ACHN (cell line): ENCODE data around the gene PARP11.

ENCODE experiments used
- DNase-seq: peaks from one replicate; pipeline ENCODE4 v3.0.0-alpha.2; 2015
- in situ Hi-C: cut with HindIII; loops from 2 replicates; pipeline ENCODE4 v1.10.0; 2017; ENCODE audit warnings: low sequenced_read_pairs, low pct_ligation_motif_present, low pct_unique_long_range_greater_than_20kb

PARP11 gene

DNA sequence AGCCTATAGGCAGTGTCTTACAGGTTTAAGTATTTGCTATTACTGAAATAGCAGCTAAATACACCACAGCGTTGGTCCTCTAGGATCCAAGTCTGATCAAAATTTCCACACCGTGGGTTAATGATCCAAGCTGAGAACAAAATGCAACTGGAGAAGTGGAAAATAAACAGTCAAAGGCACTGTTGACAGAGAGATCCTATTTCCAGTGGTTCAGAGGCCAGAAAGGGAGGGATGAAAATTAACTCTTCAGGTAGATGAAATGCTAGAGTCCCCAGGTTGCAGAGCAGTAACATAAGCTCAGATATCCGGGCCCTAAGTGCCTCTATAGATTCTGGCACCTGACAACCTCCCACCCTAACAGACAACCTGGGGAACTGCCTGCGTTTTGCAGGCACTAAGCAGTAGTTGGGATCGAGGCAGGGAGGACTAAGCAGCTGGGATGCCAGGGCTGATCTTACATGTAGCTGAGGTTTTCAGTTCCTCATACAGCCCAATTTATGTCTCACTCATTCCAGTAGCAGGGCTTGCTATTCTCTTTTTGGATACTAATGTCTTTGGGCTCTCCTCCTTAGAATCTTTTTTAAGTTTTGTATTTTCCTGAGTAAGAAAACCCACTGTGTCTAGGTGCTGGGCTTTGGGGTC, 77.6 kb downstream of the PARP11 start:
- no peak for DNase-seq
- in situ Hi-C loops = no loop called here

GRCh38 chr12:3795066-3795465, 78.1 kb downstream of the PARP11 start:
- no peak for DNase-seq
- in situ Hi-C loops = no loop called here

DNA sequence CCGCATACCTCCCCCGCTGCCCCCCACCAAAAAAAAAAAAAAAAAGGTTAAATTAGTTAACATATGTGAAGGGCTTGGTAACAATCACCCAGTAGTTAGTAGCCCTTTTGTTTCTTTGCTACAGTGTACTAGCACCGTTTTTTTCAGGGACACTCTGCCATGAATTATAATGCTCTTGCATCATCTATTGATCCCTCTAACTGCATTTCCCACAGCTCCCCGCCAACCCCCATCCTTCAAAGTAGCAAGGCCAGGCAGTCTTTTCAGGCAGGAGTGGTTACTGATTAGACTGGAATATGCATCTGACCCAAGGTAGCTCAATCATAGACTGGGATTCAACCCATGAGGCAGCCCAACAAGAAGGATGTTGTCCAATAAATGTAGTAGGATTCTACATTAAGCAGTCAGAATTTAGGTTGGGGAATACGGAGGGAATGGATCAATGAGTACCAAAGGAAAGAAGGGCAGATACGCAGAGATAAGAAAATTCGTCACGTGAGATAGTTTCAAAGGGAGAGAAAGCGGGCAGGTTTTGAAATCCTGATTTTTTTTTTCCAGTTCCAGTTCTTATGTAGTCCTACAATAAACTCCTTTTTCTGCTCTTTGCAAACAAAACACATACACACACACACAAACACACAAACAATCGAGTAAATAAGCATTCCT, 80.4 kb downstream of the PARP11 start:
- in situ Hi-C loops = no loop called here
- DNase-seq = no peak

DNA sequence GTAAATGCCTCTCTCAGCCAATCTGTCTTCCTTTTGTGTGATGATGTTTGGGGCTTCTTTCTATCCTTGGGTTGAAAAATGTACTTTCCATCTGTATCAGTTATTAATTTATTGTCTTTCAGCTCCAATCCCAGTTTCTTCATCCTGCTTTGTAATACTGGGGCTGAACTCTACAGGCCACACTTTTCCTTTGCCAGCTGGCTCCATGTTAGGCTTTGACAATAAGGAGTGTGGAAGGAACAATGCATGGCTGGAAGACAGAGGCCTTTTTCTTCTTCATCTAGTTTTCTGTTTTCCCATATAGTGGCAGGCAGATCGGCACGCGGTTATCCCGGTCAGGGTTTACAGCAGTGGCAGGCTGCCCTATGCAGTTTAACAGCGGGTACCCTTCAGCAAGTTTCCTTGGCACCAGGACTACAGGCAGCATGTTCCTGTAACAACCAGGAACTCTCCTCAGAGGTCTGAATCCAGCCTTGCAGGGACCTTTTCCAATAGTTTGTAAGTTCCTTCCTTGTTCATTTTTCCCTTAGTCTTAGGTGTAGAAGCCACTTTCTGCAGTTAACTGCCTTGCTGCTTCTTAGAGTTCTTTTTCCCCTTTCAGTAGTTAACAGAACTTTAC, 81.8 kb downstream of the PARP11 start:
- in situ Hi-C loops = no loop called here
- no peak for DNase-seq

DNA sequence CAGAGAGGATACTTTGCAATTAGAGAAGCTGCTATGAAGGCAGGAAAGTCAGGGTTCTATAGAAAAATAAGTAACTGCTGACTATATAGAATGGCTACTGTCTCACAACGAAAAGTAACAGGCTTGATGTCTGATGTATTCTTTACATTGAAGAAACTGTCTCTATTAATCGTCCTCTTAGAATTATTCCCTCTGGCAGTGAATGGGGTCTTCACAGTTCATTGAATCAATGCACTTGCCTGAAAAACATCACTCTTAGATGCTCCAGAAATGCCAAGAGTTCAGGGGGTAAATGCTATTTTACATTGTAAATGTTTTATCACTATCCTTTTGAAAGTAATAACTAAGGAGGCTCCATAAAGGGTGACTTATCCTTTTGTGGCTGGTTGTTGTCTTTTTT, 82.6 kb downstream of the PARP11 start:
- in situ Hi-C loops = no loop called here
- no peak for DNase-seq

DNA sequence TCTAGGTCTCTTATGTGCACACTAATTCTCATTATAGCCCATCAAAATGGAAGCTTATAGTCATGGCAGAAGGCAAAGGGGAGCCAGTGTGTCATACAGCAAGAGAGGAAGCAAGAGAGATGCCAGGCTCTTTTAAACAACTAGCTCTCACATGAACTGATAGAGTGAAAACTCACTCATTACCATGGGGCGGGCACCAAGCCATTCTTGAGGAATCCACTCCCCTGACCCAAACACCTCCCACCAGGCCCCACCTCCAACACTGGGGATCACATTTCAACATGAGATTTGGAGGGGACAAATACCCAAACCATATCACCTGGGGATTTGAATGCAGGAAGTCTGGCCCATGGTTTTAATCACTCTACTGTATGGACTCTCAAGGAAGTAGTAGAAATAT, 83.4 kb downstream of the PARP11 start:
- DNase-seq = no peak
- in situ Hi-C loops = no loop called here

DNA sequence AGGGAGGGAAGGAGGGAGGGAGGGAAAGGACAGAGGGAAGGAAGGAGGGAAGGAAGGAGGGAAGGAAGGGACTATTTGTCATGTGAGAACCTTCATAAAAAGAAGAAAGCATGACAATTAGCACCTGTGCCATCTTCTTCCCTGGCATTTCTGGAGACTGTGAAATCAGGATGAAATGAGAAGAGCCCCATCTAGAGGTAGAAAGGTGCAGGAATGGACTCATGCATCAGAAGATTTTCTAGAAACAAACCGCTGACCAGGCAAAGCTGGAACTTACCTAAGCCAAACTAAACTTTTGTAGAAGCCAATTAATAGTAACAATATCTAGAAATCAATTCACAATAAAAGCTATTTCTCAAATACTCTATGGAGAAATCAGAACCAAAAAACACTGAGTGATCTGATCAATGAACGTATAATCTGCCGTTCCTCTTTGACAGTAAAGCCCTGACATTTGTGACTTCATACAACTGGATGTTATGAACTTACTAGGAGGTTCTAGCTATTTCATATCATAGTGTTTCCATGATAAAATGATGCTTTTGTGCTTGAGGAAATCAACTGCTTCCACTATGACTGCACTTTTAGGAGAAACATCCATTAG, 95.9 kb downstream of the PARP11 start:
- in situ Hi-C loops = no loop called here
- DNase-seq = peak; percentile 69

DNA sequence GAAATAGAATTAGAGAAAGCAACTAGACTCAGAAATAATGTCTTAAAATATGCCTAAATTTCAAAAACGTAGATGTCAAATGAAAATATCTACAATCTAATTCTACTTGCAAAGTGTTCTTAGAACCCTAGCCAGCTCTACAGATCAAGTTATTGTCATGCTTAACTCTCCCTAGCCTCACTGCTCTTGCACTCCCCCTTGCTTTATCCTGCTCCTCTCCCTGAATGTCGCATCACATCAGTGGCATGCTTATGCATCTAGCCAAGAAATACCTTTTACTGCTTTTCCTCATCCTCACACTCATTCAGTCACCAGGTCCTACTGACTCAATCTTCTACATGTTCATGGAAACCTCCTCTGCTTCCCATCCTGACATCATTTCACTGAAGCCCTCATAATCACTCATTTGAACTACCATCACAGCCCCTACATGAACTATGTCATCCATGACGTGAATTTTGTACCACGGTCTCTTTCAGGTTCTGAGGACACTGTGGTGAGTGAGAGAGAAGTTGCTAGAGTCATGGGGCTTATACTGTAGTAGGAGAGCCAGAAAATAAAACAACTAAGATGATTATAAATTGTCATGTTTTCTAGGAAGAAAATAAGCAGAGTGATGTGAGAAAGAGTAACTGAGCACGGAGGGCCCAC, 97.7 kb downstream of the PARP11 start:
- in situ Hi-C loops = no loop called here
- no peak for DNase-seq

DNA sequence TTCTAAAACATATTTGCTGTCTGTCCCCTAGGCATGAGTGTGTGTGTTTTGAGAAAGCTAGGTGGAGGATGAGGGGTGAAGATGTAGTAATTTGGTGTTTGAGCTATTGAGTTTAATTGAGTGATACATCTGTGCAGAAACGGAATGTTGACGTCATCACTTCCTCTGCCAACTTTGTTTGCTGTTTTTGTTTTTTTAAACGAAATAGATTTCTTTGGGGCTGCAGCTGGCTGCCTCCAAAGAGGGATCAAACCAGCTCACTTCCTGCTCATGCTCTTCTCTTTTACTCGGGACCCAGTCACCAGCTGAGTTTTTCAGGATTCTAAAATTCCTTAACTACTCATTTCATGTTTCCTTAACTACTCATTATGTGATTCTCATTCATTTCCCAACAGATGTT, 100.8 kb downstream of the PARP11 start:
- no peak for DNase-seq
- in situ Hi-C loops = no loop called here

GRCh38 chr12:3771853-3772252, 101.3 kb downstream of the PARP11 start:
- in situ Hi-C loops = no loop called here
- no peak for DNase-seq

DNA sequence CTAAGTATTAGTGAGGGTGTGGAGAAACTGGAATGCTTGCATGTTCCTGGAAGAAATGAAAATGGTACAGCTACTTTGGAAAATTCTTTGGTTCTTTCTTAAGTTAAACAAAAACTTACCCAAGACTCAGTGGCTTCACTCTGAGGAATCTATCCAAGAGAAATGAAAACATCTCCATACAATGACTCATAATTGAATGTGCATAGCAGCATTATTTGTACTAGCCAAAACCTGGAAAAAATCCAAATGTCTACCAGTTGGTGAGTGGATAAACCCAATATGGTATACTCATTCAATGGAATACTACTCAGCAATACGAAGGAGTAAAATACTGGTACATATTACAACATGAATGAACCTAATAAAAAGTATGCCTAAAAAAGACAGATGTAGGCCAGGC, 102.3 kb downstream of the PARP11 start:
- in situ Hi-C loops = no loop called here

DNA sequence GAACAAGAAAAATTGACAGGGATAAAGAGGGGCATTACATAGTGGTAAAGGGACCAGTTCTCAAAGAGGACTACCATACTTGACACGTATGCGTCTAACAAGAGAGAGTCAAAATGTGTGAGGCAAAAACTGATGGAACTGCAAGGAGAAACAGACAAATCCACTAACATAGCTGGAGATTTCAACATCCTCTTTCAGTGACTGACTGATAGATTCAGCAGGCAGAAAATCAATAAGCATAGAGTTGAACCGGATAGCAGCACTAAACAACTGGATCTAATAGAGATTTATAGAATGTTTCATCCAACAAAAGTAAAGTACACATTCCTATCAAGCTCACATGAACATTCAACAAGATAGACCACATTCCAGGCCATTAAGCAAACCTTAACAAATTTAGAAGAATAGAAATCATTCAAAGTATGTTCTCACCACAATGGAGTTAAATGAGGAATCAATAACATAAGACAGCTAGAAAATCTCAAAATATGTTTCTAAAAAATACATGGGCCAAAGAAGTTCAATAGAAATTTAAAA, 104.2 kb downstream of the PARP11 start:
- in situ Hi-C loops = no loop called here

More for the DNA sequence above, 102.3 kb downstream of the PARP11 start:
- peak; percentile 21 for DNase-seq

GRCh38 chr12:3761116-3761735, 112.0 kb downstream of the PARP11 start:
- in situ Hi-C loops = no loop called here
- no peak for DNase-seq

More for the DNA sequence above, 104.2 kb downstream of the PARP11 start:
- DNase-seq = no peak

- no peak for DNase-seq
- in situ Hi-C loops = no loop called here
These were observed 113.3 kb downstream of the PARP11 start for GRCh38 chr12:3759878-3760277.
